Activated CD4-positive, alpha-beta memory T cell treated with anti-CD3 and anti-CD28 coated beads for 36 hours (primary cell): ENCODE data around the gene CEP19. TPM values are rescaled to one million over a fixed set of nuclear protein-coding genes. Genes with fewer than 3 reads are reported as not detected.
"Not testable (repeated sequence)": the region's sequence is repeated elsewhere in the genome, so short reads cannot be mapped to it uniquely, and the experiment has no call there.

Source experiments
- CTCF ChIA-PET: fragments of 350-600 bp; sonication (Branson Sonifier 250); formaldehyde crosslinking; loops from one replicate; lab custom pipeline; 2021; ENCODE audit warnings: antibody characterized with exemption, inconsistent platforms; lab: Charles Lee
- POLR2A ChIA-PET: fragments of 350-600 bp; sonication (Branson Sonifier 250); formaldehyde crosslinking; loops from one replicate; lab custom pipeline; 2021; ENCODE audit warnings: antibody characterized with exemption; lab: Charles Lee
- DNase-seq: peaks from one replicate; pipeline ENCODE4 v3.0.0-alpha.2; 2020
- H3K27ac Mint-ChIP-seq: one replicate; pipeline ENCODE4 v1.8.0; 2021; ENCODE audit warnings: mixed read lengths
- H3K27me3 Mint-ChIP-seq: one replicate; pipeline ENCODE4 v1.8.0; 2021; ENCODE audit warnings: mixed read lengths
- H3K36me3 Mint-ChIP-seq: one replicate; pipeline ENCODE4 v1.8.0; 2021; ENCODE audit warnings: mixed read lengths
- H3K4me1 Mint-ChIP-seq: one replicate; pipeline ENCODE4 v1.8.0; 2021; ENCODE audit warnings: low read depth, mixed read lengths
- H3K4me3 Mint-ChIP-seq: one replicate; pipeline ENCODE4 v1.8.0; 2021; ENCODE audit warnings: mild to moderate bottlenecking, mixed read lengths
- H3K9me3 Mint-ChIP-seq: one replicate; pipeline ENCODE4 v1.8.0; 2021; ENCODE audit warnings: mixed read lengths
- intact Hi-C: fragments of 100-400 bp; cut with micrococcal nuclease; formaldehyde crosslinking; loops from one replicate; pipeline ENCODE4 v1.15.1; 2023
- total RNA-seq, 2 experiments: library from RNA; stranded (reverse); gene quantifications; one replicate each; pipeline ENCODE4 v1.2.3, GENCODE V29; 2021

Gene CEP19
- total RNA-seq, 2 experiments from 2014 or later = 6.5 to 6.6 TPM

DNA sequence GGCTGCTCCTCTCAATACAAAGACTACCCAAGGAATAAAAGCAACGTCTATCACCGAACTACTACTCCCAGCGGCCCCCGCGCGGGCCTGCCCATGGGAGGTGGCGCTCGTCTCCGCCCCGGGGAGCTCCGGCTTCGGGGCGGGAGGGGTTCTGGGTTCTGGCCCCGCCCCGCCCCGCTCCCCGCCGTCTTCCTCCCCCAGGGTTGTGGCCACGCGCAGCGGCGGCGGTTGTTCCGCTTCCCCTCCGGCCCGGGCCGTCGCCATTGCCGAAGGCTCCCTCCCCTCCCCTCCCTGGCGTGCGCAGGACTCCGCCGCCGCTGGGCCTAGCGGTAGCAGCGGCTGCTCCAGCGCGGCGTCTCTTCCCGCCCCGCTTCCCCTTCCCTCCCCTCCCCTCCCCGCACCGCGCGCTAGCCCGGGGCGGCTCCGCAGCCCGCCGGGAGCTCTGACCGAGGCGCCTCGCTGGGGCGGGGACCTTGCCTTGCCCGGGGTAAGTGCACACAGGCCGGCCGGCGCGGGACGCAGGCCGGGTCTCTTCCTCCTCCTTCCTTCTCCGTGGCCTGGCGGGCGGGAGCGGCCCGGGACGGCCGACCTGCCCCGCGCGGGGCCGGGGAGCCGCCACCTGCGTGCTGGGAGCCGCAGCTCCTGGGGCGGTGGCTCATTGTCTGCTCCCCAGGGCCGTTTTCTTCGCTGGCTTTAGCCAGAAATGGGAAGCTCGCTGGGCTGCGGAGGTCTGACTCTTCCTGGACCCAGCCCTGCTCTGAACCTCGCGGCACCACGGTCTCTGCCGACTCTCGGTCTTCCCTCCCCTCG is 27.8 kb upstream of the CEP19 start, which contains the start of gene PAK2:
PAK2 (plus strand) TSS at position 187 of the 810 bp plus-strand sequence. CDS start 42,790 bp downstream, outside the sequence.
- intact Hi-C loops = loop anchor here (1.0 to 5.0 kb wide), 6 partner anchors 28 to 203 kb away; partner anchors contain the start of genes CEP19, FBXO45, NCBP2 and PIGX
- POLR2A ChIA-PET = interaction anchor here (0.7 to 3.2 kb wide), 11 partner anchors 18 to 202 kb away, joined by 3 to 28 read pairs (median 4); partner anchors contain the start of genes CEP19, FBXO45, NCBP2 and PIGX
- H3K36me3 Mint-ChIP-seq = peaks cover 15% of the 10 kb centered on the region
- H3K4me1 Mint-ChIP-seq = peaks cover 28% of the 10 kb centered on the region
- CTCF ChIA-PET = interaction anchor here (0.5 to 1.8 kb wide), 5 partner anchors 98 to 230 kb away, joined by 3 to 4 read pairs (median 3); partner anchors contain the start of gene NCBP2
- H3K4me3 Mint-ChIP-seq = peak within 1 kb of the TSS; percentile 98
- H3K27ac Mint-ChIP-seq = peak within 1 kb of the TSS; percentile 96
- DNase-seq = peak; percentile 92
- H3K27me3 Mint-ChIP-seq = no peaks in the 10 kb centered on the region
- no peaks in the 10 kb centered on the region for H3K9me3 Mint-ChIP-seq

DNA sequence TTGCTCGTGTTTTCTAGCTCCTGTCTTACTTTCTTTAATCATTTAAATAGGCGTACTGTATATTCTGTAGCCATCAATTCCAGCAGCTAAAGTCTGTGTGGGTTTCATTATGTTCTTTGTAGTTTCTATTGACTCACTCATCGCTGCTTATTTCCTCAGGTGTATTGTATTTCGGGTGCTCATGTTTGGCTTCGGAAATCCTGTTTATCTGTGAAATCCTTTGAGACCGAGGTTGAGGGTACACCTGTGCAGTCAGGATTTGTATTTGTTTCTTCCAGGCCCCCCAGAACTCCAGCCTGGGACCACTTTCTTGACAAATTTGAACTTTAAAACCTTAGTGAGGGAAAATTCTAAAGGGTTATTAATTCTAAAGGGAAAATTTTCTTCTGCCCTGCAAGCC is 25.6 kb upstream of the CEP19 start:
- DNase-seq = no peak
- Mint-ChIP-seq H3K4me1 (peaks cover 15% of the 10 kb centered on the region), H3K27me3 (no peaks in the 10 kb centered on the region), H3K27ac (no peak overlapping the region), H3K9me3 (no peaks in the 10 kb centered on the region), H3K36me3 (peaks cover 18% of the 10 kb centered on the region), H3K4me3 (no peak overlapping the region)
- POLR2A ChIA-PET = no interaction called here
- CTCF ChIA-PET = no interaction called here
- intact Hi-C loops = loop anchor here (2.0 kb wide), 1 partner anchor 169 kb away; the partner anchor contains the start of genes FBXO45 and WDR53

DNA sequence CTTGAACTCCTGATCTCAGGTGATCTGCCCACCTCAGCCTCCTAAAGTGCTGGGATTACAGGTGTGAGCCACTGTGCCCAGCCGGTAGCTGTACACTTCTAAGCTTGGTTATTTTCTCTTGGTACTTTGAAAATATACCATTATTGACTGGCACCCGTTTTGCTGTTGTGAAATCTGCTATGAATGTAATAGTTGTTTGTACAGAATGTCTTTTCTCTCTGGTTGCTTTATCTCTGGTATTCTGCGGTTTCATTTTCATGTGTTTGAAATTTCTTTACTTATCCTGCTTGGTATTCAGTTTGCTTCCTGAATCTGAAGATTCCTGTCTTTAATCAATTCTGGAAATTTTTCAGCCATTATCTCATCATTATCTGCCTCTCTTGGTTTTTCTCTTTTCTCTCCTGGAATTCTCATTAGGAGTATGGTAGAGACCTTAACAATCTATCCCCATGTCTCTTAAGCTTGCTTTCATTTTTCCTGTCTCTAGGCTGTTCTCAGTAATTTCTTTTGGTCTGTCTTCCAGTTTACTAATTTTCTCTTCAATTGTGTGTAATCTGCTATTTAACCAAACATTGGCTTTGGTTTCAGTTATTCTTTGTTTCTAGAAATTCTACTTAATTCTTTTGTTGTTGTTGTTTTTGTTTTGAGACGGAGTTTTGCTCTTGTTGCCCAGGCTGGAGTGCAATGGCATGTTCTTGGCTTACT is 24.8 kb upstream of the CEP19 start:
- Mint-ChIP-seq H3K27me3 (no peaks in the 10 kb centered on the region), H3K4me1 (peaks cover 14% of the 10 kb centered on the region), H3K4me3 (no peak overlapping the region), H3K36me3 (peaks cover 18% of the 10 kb centered on the region), H3K9me3 (no peaks in the 10 kb centered on the region), H3K27ac (no peak overlapping the region)
- intact Hi-C loops = no loop called here
- ChIA-PET POLR2A (no interaction called here), CTCF (no interaction called here)
- no peak for DNase-seq

DNA sequence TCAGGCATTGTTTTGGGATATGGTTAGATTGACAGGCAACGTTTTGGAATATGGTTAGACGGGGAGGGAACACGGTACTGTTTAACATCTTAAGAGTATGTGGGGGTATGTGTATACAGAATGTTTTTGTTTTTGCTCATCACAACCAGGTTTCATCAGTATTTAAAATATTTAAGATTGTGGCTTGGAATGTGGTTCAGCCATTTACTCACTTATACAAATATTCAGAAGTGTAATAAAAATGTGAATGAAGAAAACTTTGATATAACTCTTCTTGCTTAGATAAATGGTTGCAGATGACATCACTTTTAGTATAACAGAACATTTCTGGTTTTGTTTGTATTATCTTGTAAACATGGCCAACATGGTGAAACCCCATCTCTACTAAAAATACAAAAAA is 23.7 kb upstream of the CEP19 start:
- peaks cover 15% of the 10 kb centered on the region for H3K36me3 Mint-ChIP-seq
- H3K27ac Mint-ChIP-seq = no peak overlapping the region
- DNase-seq = no peak
- intact Hi-C loops = no loop called here
- H3K9me3 Mint-ChIP-seq = no peaks in the 10 kb centered on the region
- no peak overlapping the region for H3K4me3 Mint-ChIP-seq
- H3K27me3 Mint-ChIP-seq = no peaks in the 10 kb centered on the region
- ChIA-PET CTCF (no interaction called here), POLR2A (no interaction called here)
- peaks cover 6% of the 10 kb centered on the region for H3K4me1 Mint-ChIP-seq

DNA sequence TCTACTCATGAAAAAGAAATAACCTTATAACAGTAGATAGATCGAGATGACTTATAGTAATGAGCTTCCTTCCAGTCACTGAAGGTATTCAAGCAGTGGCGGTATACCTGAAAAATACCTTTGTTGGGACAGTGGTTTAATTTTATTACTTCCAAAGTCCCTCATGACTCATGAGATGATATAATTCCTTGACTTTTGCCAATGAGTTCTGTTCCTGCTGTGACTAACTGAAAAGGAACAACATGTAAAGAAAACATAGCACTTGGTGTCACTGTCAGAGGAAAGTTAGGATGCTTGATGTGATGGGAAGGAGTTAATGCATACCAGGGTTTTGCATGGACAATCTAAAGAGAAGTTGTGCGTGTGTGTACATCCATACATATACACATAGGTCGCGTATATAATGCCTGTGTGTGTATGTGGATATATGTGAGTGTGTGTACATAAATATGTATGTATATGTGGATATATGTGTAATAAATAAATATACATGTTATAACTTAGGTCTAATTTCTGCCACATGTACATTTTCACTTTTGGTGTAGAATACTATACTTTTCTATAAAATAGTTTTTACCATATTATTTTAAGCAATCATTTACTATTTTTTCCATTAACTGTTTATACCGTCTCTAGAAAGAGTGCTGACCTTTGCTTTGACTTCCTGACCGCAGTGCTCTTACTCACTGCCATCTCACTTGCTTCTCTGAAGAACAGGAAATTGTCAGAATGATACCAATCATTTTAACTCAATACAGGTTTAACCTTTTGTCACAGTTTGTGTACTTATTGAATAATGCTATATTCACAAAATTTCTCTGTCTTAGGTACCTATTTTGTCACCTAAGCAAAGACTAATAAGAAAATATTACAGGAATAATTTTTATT is 15.0 kb upstream of the CEP19 start:
- intact Hi-C loops = loop anchor here (1.0 to 2.0 kb wide), 2 partner anchors 14 kb away; partner anchors contain the start of genes CEP19 and PIGX
- H3K9me3 Mint-ChIP-seq = no peaks in the 10 kb centered on the region
- ChIA-PET CTCF (interaction anchor here (1.0 to 1.4 kb wide), 3 partner anchors 43 to 110 kb away, joined by 3 to 4 read pairs (median 3); no protein-coding TSS in a partner anchor), POLR2A (interaction anchor here (1.6 kb wide), 1 partner anchor 15 kb away, joined by 3 read pairs; the partner anchor contains the start of genes CEP19 and PIGX)
- peaks cover 26% of the 10 kb centered on the region for H3K4me1 Mint-ChIP-seq
- H3K27me3 Mint-ChIP-seq = no peaks in the 10 kb centered on the region
- peaks cover 27% of the 10 kb centered on the region for H3K36me3 Mint-ChIP-seq
- peak overlapping the region; percentile 73 for H3K27ac Mint-ChIP-seq
- no peak overlapping the region for H3K4me3 Mint-ChIP-seq
- DNase-seq = peak; percentile 66

DNA sequence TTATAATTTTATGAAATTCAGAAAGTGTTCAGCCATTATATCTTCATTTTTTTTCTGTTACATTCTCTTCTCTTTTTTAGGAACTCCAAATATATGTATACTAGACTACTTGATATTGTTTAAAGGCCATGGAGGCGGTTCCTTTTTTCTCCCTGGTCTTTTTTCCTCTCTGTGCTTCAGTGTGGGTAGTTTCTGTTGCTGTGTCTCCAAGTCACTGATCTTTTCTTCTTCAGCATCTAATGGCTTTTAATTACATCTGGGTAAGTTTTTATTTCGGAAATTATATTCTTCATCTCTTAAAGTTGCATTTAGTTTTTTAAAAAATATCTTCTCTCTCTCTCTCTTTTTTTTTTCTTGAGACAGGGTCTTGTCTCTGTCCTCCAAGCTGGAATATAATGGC is 9.0 kb upstream of the CEP19 start:
- H3K9me3 Mint-ChIP-seq = no peaks in the 10 kb centered on the region

DNA sequence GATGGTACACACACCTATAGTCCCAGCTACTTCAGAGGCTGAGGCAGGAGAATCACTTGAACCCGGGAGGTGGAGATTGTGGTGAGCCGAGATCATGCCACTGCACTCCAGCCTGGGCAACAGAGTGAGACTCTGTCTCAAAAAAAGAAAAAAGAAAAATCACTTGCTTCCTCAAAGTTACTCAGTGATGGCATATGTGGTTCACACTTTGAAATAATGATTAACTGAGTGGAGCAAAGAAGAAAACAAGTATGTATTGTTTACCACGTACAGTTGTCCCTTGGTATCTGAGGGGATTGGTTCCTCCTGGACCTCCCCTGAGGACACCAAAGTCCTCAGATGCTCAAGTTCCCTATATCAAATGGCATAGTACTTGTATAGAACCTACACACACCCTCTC is 5.1 kb upstream of the CEP19 start:
- intact Hi-C loops, H3K27me3 Mint-ChIP-seq, H3K27ac Mint-ChIP-seq, DNase-seq, H3K9me3 Mint-ChIP-seq, H3K4me3 Mint-ChIP-seq, CTCF ChIA-PET: not testable (repeated sequence)
- POLR2A ChIA-PET = interaction anchor here (1.2 kb wide), 1 partner anchor 23 kb away, joined by 6 read pairs; the partner anchor contains the start of gene PAK2
- Mint-ChIP-seq H3K36me3 (peaks cover 25% of the 10 kb centered on the region), H3K4me1 (peaks cover 14% of the 10 kb centered on the region)

More for the DNA sequence above, 9.0 kb upstream of the CEP19 start:
- POLR2A ChIA-PET = no interaction called here
- intact Hi-C loops = no loop called here
- no peak overlapping the region for H3K27ac Mint-ChIP-seq
- CTCF ChIA-PET = no interaction called here
- no peak for DNase-seq
- H3K36me3 Mint-ChIP-seq = peaks cover 35% of the 10 kb centered on the region
- no peaks in the 10 kb centered on the region for H3K27me3 Mint-ChIP-seq
- H3K4me3 Mint-ChIP-seq = no peak overlapping the region
- peaks cover 1% of the 10 kb centered on the region for H3K4me1 Mint-ChIP-seq

DNA sequence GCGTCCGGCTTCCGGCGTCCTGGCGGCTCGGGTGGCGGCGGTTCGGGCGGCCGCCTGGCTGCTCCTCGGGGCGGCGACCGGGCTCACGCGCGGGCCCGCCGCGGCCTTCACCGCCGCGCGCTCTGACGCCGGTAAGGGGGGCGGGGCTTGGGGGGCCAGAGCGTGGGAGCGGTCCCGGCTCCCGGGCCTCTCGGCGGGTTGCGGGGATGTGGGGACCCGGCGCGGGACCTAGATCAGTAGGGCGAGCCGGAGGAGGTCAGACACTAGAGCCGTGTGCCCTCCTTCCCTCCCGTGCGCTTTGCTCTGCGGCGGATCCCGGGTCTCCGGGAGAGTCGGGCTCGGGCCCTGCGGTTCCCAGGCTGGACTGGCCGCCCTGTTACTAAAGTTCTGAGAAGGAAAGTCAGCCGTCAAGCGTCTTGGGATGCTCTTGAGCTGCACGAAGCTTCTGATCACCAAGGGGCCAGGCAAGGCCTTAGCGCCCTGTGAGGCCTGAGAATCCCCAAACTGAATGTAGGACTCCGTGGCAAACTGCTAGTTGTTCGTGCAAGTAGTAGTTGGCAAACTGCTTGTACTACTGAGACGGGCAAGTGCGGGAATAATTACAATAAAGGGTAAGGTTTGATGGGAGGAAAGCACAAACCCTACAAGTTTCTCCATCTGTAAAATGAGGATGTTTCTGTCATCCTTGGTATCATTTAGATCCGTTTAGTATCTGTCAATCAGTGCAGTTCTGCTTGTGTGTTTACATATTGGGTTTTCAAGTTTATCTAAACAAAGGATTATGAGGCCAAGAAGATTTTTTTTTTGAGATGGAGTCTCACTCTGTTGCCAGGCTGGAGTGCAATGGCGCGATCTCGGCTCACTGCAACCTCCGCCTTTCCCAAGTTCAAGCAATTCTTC is 714 bp upstream of the CEP19 start:
- H3K4me3 Mint-ChIP-seq = peak overlapping the region; percentile 81
- no peaks in the 10 kb centered on the region for H3K36me3 Mint-ChIP-seq
- H3K27me3 Mint-ChIP-seq = no peaks in the 10 kb centered on the region
- ChIA-PET CTCF (interaction anchor here (0.7 to 1.6 kb wide), 3 partner anchors 62 to 184 kb away, joined by 3 to 6 read pairs (median 3); no protein-coding TSS in a partner anchor), POLR2A (interaction anchor here (0.6 to 2.4 kb wide), 7 partner anchors 13 to 257 kb away, joined by 3 to 28 read pairs (median 3); partner anchors contain the start of genes NRROS and PAK2)
- peaks cover 27% of the 10 kb centered on the region for H3K4me1 Mint-ChIP-seq
- no peaks in the 10 kb centered on the region for H3K9me3 Mint-ChIP-seq
- DNase-seq = no peak
- intact Hi-C loops = loop anchor here (1.0 to 2.0 kb wide), 3 partner anchors 14 to 230 kb away; partner anchors contain the start of gene NCBP2
- H3K27ac Mint-ChIP-seq = peak overlapping the region; percentile 85

DNA sequence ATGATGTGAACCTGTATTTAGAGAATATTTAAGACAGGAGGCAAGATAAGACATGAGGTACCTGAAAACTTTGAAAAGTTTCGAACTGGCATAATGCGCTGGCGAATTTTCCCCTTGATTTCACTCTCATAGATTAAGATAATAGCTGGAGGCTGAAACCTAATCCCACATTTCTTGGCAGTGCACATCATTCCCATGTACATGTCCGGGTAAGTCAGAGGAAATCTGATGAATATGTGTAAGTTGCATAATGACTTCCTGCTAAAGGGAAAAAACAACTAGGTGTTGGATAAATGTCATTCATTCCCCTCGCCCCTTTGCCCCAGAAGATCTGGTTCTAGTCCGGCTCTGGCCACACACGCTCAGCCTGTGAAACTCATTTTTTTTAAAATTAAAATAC is 3.6 kb downstream of the CEP19 start:
- Mint-ChIP-seq H3K4me3 (no peak overlapping the region), H3K36me3 (peaks cover 4% of the 10 kb centered on the region), H3K27me3 (no peaks in the 10 kb centered on the region), H3K4me1 (peaks cover 20% of the 10 kb centered on the region), H3K9me3 (no peaks in the 10 kb centered on the region), H3K27ac (no peak overlapping the region)
- no peak for DNase-seq
- POLR2A ChIA-PET = no interaction called here
- intact Hi-C loops = no loop called here
- CTCF ChIA-PET = interaction anchor here (0.8 to 1.9 kb wide), 3 partner anchors 23 to 180 kb away, joined by 4 to 5 read pairs (median 5); no protein-coding TSS in a partner anchor

DNA sequence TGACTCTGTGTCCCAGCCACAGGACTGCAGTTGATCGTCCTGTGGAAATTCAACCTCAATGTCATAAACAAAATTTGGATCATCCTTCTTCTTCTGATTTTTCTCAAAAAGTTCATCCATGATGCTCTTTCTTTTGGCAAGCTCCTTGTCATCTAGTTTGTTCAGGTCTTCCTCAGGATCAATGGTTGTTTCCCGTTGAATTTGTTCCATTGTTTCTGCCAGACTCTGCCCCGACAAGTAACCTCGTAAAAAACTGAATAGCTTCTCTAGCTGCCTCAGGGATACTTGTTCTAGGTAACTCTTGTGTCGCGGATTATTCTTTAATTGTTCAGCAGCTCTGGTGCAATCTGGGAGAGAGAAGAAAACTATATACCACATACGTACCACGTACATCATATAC is 4.5 kb downstream of the CEP19 start:
- Mint-ChIP-seq H3K4me3 (no peak overlapping the region), H3K27ac (no peak overlapping the region), H3K9me3 (no peaks in the 10 kb centered on the region), H3K27me3 (no peaks in the 10 kb centered on the region), H3K36me3 (peaks cover 4% of the 10 kb centered on the region), H3K4me1 (peaks cover 13% of the 10 kb centered on the region)
- DNase-seq = no peak
- ChIA-PET CTCF (interaction anchor here (0.8 to 1.9 kb wide), 2 partner anchors 22 to 98 kb away, joined by 5 read pairs; no protein-coding TSS in a partner anchor), POLR2A (no interaction called here)
- intact Hi-C loops = no loop called here
